ENCODE data around the gene CUTA. TPM values are rescaled to one million over a fixed set of nuclear protein-coding genes. Genes with fewer than 3 reads are reported as not detected.

CUTA gene
- total and polyA plus RNA-seq, 2 of the 13 experiments (the other 11 are each of a cell fraction or from before 2014, with no cell fraction given), result 170 to 180 TPM

GRCh38 chr6:33459226-33459625 is 41.3 kb upstream of the CUTA start (continued):
- TF ChIP-seq MZF1 (CRISPR knock-in tag; IDR thresholded peaks at IDR 0.05; ENCODE audit: borderline replicate concordance) (no peak), FUBP1 (CRISPR knock-in tag; IDR thresholded peaks at IDR 0.05; ENCODE audit: borderline replicate concordance) (no peak), ZBTB7A (CRISPR knock-in tag; IDR thresholded peaks at IDR 0.05) (no peak), ZNF776 (CRISPR knock-in tag; IDR thresholded peaks at IDR 0.05) (no peak), ZBTB37 (CRISPR knock-in tag; IDR thresholded peaks at IDR 0.05) (no peak), XBP1 (CRISPR knock-in tag; IDR thresholded peaks at IDR 0.05) (no peak), MXD4 (CRISPR knock-in tag; IDR thresholded peaks at IDR 0.05) (no peak), ZNF407 (CRISPR knock-in tag; IDR thresholded peaks at IDR 0.05; ENCODE audit: not compliant biosample characterization) (no peak), AFF4 (CRISPR knock-in tag; IDR thresholded peaks at IDR 0.05) (no peak)

All from HepG2 (cell line).